Natural killer cell (primary cell): ENCODE measurements around the gene TMEM269. TPM values are rescaled to one million over a fixed set of nuclear protein-coding genes. Genes with fewer than 3 reads are reported as not detected.

Source experiments
- ATAC-seq, 3 donors: fragments of 150-1000 bp in 2 of 3; fragments of 200-7000 bp in 1 of 3; cut with Tn5 transposase; 1 replicate in 1 of 3; 2 replicates in 2 of 3; pipeline ENCODE4 v1.10.0; 2021; ENCODE audit warnings: mild to moderate bottlenecking in 2 of 3, moderate library complexity in 2 of 3
- DNase-seq, 2 donors: peaks; one replicate each; pipeline versions ENCODE4 v3.0.0 to v3.0.0-alpha.2; 2013 to 2021; ENCODE audit warnings: mixed read lengths in 1 of 2
- H3K27ac ChIP-seq: one replicate; pipeline ENCODE4 v1.5.1; 2013; ENCODE audit warnings: mild to moderate bottlenecking, low read length
- H3K27me3 ChIP-seq: one replicate; pipeline ENCODE4 v1.6.1; 2013; ENCODE audit warnings: low read length; ENCODE audit not compliant: control insufficient read depth, insufficient read depth
- H3K36me3 ChIP-seq: one replicate; pipeline ENCODE4 v1.6.1; 2013; ENCODE audit warnings: low read length; ENCODE audit not compliant: control insufficient read depth, insufficient read depth
- H3K4me1 ChIP-seq: one replicate; pipeline ENCODE4 v1.6.1; 2013; ENCODE audit warnings: low read length; ENCODE audit not compliant: control insufficient read depth, insufficient read depth
- H3K4me3 ChIP-seq: one replicate; pipeline ENCODE4 v1.5.1; 2013; ENCODE audit warnings: low read length
- H3K9me3 ChIP-seq: one replicate; pipeline ENCODE4 v1.6.1; 2013; ENCODE audit warnings: low read length; ENCODE audit not compliant: control insufficient read depth, insufficient read depth
- H3K27ac Mint-ChIP-seq, 2 donors: one replicate each; pipeline ENCODE4 v1.8.0; 2022; ENCODE audit warnings: mild to moderate bottlenecking in 2 of 2, mixed read lengths in 2 of 2, moderate library complexity in 1 of 2
- H3K27me3 Mint-ChIP-seq, 2 donors: one replicate each; pipeline ENCODE4 v1.8.0; 2022; ENCODE audit warnings: low read depth in 2 of 2, mixed read lengths in 2 of 2
- H3K36me3 Mint-ChIP-seq: one replicate; pipeline ENCODE4 v1.8.0; 2022; ENCODE audit warnings: mixed read lengths
- H3K4me1 Mint-ChIP-seq, 2 donors: one replicate each; pipeline ENCODE4 v1.8.0; 2022; ENCODE audit warnings: mixed read lengths in 2 of 2
- H3K4me3 Mint-ChIP-seq: one replicate; pipeline ENCODE4 v1.8.0; 2022; ENCODE audit warnings: mild to moderate bottlenecking, moderate library complexity, mixed read lengths
- H3K9me3 Mint-ChIP-seq, 2 donors: one replicate each; pipeline ENCODE4 v1.8.0; 2022; ENCODE audit warnings: mixed read lengths in 2 of 2
- CTCF ChIP-seq: fragments of 200-600 bp; IDR thresholded peaks from one replicate; pipeline ENCODE4 v1.8.0; 2022; ENCODE audit warnings: antibody characterized with exemption
- WGBS: methylation state at CpG from one replicate; pipeline ENCODE4 v1.1.7; 2013; ENCODE audit warnings: missing lambda C conversion rate; ENCODE audit not compliant: insufficient coverage; 5-methylcytosine and 5-hydroxymethylcytosine counted together
- intact Hi-C: fragments of 100-400 bp; cut with micrococcal nuclease; formaldehyde crosslinking; loops from one replicate; pipeline ENCODE4 v1.14.2; 2022
- total RNA-seq, 4 donors: library from RNA; stranded (reverse); fragments of 120-200 nt in 1 of 4; gene quantifications; one replicate each; pipeline versions ENCODE4 v1.2.3 to v1.2.4, GENCODE V29; 2013 to 2022

The TMEM269 gene
- total RNA-seq, 3 donors from 2014 or later (not counting 1 experiment from before 2014, with no cell fraction given): 0.18 to 1.4 (median 0.33) TPM

GRCh38 chr1:42752284-42752683 lies 32.5 kb upstream of the TMEM269 start:
- Mint-ChIP-seq H3K27ac (no peak overlapping the region), H3K9me3 (no peaks in the 10 kb centered on the region), H3K4me1 (peaks cover 5 to 18% of the 10 kb centered on the region in 2 donors), H3K36me3 (peaks cover 36% of the 10 kb centered on the region), H3K27me3 (no peaks in the 10 kb centered on the region), H3K4me3 (no peak overlapping the region)
- WGBS: 96% methylated on average over 6 of the region's 6 CpGs
- DNase-seq (no peak), ATAC-seq (no peak)
- H3K4me3 ChIP-seq: no peak overlapping the region
- no peaks in the 10 kb centered on the region for H3K27me3 ChIP-seq
- H3K4me1 ChIP-seq: no peaks in the 10 kb centered on the region
- H3K27ac ChIP-seq: no peak overlapping the region
- no peaks in the 10 kb centered on the region for H3K9me3 ChIP-seq
- TF ChIP-seq CTCF: no peak
- H3K36me3 ChIP-seq: peaks cover 69% of the 10 kb centered on the region
- intact Hi-C loops: no loop called here

- H3K36me3 Mint-ChIP-seq: peaks cover 37% of the 10 kb centered on the region
- ATAC-seq: no peak
Observed at GRCh38 chr1:42753070-42753469, 31.7 kb upstream of the TMEM269 start.

GRCh38 chr1:42756956-42757891 lies 27.6 kb upstream of the TMEM269 start:
- Mint-ChIP-seq H3K4me1 (peaks cover 5 to 13% of the 10 kb centered on the region in 2 donors), H3K27me3 (no peaks in the 10 kb centered on the region), H3K36me3 (peaks cover 30% of the 10 kb centered on the region), H3K9me3 (no peaks in the 10 kb centered on the region), H3K4me3 (no peak overlapping the region), H3K27ac (peak overlapping the region; percentile 19 to 72)
- ATAC-seq (peak; percentile 67 to 92 (median 77)), DNase-seq (peak in 1 of 2 donors; percentile 57)
- Histone ChIP-seq H3K9me3 (no peaks in the 10 kb centered on the region), H3K36me3 (peaks cover 62% of the 10 kb centered on the region), H3K4me1 (no peaks in the 10 kb centered on the region), H3K4me3 (no peak overlapping the region), H3K27me3 (no peaks in the 10 kb centered on the region), H3K27ac (no peak overlapping the region)
- TF ChIP-seq CTCF: peak; percentile 57
- 92% methylated on average over 16 of the region's 17 CpGs for WGBS
- intact Hi-C loops: no loop called here

More at GRCh38 chr1:42753070-42753469, 31.7 kb upstream of the TMEM269 start:
- DNase-seq: no peak
- intact Hi-C loops: no loop called here
- Histone ChIP-seq H3K36me3 (peaks cover 74% of the 10 kb centered on the region), H3K27ac (no peak overlapping the region), H3K9me3 (no peaks in the 10 kb centered on the region), H3K4me1 (no peaks in the 10 kb centered on the region), H3K4me3 (no peak overlapping the region), H3K27me3 (no peaks in the 10 kb centered on the region)
- H3K4me1 Mint-ChIP-seq: peaks cover 5 to 18% of the 10 kb centered on the region in 2 donors
- no peak overlapping the region for H3K27ac Mint-ChIP-seq
- H3K9me3 Mint-ChIP-seq: no peaks in the 10 kb centered on the region
- TF ChIP-seq CTCF: no peak
- WGBS: 100% methylated on average over 1 of the region's 1 CpG
- H3K27me3 Mint-ChIP-seq: no peaks in the 10 kb centered on the region
- no peak overlapping the region for H3K4me3 Mint-ChIP-seq
